K562 (cell line): ENCODE results near the gene KYAT1.
A peak's percentile ranks its signal among the peaks of the same experiment; 100 is the strongest.

Experiments
- CHD1 ChIP-seq: fragments of 200-600 bp; sonication (generic); IDR thresholded peaks from one replicate; pipeline ENCODE4 v1.6.1; 2012; ENCODE audit warnings: mild to moderate bottlenecking, moderate library complexity, low read length, inconsistent platforms
- ELF4 ChIP-seq: fragments of 450-650 bp; formaldehyde crosslinking; IDR thresholded peaks from 2 replicates; pipeline ENCODE4 v1.4.0; 2022; ENCODE audit warnings: missing genetic modification characterization
- EP300 ChIP-seq: IDR thresholded peaks from 2 replicates; pipeline ENCODE4 v1.6.1; 2012; ENCODE audit warnings: low read length, improper control_type of control experiment
- HCFC1 ChIP-seq: IDR thresholded peaks from 2 replicates; pipeline ENCODE4 v1.6.1; 2012; ENCODE audit warnings: low read depth, low read length, improper control_type of control experiment
- MTA2 ChIP-seq: fragments of 450-650 bp; IDR thresholded peaks from 2 replicates; pipeline ENCODE4 v1.6.1; 2016; ENCODE audit warnings: low read depth
- MYC ChIP-seq, 2 experiments: fragments of 250-450 bp in 1 of 2; sonication (Bioruptor Pico) in 1 of 2; IDR thresholded peaks; 2 replicates each; pipeline versions ENCODE4 v1.5.1 to v1.6.1; 2012 to 2021; ENCODE audit warnings: low read depth in 2 of 2, borderline replicate concordance in 1 of 2, improper control_type of control experiment in 1 of 2, low read length in 1 of 2, mild to moderate bottlenecking in 1 of 2, moderate library complexity in 1 of 2
- NFE2L1 ChIP-seq: fragments of 450-650 bp; IDR thresholded peaks from 2 replicates; pipeline ENCODE4 v1.6.1; 2016; ENCODE audit warnings: missing genetic modification characterization, low read depth, mild to moderate bottlenecking, missing compliant biosample characterization, moderate library complexity, borderline replicate concordance
- RAD21 ChIP-seq, 2 experiments: fragments of 250-450 bp in 1 of 2; fragments of 450-650 bp in 1 of 2; sonication (Bioruptor Pico) in 1 of 2; formaldehyde crosslinking in 1 of 2; IDR thresholded peaks in 1 of 2; conservative IDR thresholded peaks in 1 of 2; 2 replicates each; pipeline versions ENCODE4 v1.4.0 to v1.8.0; 2020 to 2022; ENCODE audit warnings: mild to moderate bottlenecking in 2 of 2, moderate library complexity in 1 of 2
- RERE ChIP-seq: sonication (generic); formaldehyde crosslinking; IDR thresholded peaks from 2 replicates; pipeline ENCODE4 v1.8.0; 2023; ENCODE audit warnings: missing genetic modification reagents, mild to moderate bottlenecking, borderline replicate concordance
- TAF1 ChIP-seq: IDR thresholded peaks from 2 replicates; pipeline ENCODE4 v1.6.1; 2011; ENCODE audit warnings: mild to moderate bottlenecking, low read length, moderate library complexity; ENCODE audit not compliant: insufficient read depth, control insufficient read depth, severe bottlenecking; ENCODE audit errors: extremely low read depth
- ZNF609 ChIP-seq: sonication (generic); formaldehyde crosslinking; IDR thresholded peaks from 2 replicates; pipeline ENCODE4 v1.8.1; 2023; ENCODE audit warnings: missing genetic modification reagents, mild to moderate bottlenecking, borderline replicate concordance
- ZNF764 ChIP-seq: fragments of 250-450 bp; sonication (Bioruptor Pico); IDR thresholded peaks from 2 replicates; pipeline ENCODE4 v1.4.0; 2020; ENCODE audit warnings: low read depth, mild to moderate bottlenecking, moderate library complexity

- TF ChIP-seq ZNF609 (CRISPR knock-in tag) (no peak), NFE2L1 (tag) (no peak), HCFC1 (no peak; the same call in 1 of the 2 replicates), TAF1 (no peak), RERE (CRISPR knock-in tag) (no peak), ELF4 (CRISPR knock-in tag) (no peak), RAD21 (CRISPR knock-in tag; conservative IDR thresholded peaks at IDR 0.05 in 1 of 2, IDR thresholded peaks at IDR 0.05 in 1 of 2) (peak; percentile 80 to 89), MTA2 (no peak), CHD1 (no peak), EP300 (no peak), MYC (IDR thresholded peaks at IDR 0.05; ENCODE audit: low read depth, low read length) (peak; percentile 91), MYC (CRISPR knock-in tag; IDR thresholded peaks at IDR 0.05; ENCODE audit: borderline replicate concordance, low read depth) (no peak), ZNF764 (CRISPR knock-in tag) (no peak)
Measured at GRCh38 chr9:128863647-128864046, 18.1 kb downstream of the KYAT1 start.
